T47D (cell line): ENCODE measurements around the gene NOTCH1.

Source experiments
- DNase-seq, 2 experiments: peaks; one replicate each; pipeline versions ENCODE4 v3.0.0 to v3.0.0-alpha.2; 2011 to 2012; ENCODE audit warnings: low read depth in 1 of 2, low spot score in 1 of 2
- JUND ChIP-seq: IDR thresholded peaks from 2 replicates; pipeline ENCODE4 v1.6.1; 2012; ENCODE audit warnings: low read depth
- in situ Hi-C: cut with HindIII; loops from 2 replicates; pipeline ENCODE4 v1.10.0; 2016; ENCODE audit warnings: low sequenced_read_pairs, low pct_unique_long_range_greater_than_20kb

NOTCH1 gene

DNA sequence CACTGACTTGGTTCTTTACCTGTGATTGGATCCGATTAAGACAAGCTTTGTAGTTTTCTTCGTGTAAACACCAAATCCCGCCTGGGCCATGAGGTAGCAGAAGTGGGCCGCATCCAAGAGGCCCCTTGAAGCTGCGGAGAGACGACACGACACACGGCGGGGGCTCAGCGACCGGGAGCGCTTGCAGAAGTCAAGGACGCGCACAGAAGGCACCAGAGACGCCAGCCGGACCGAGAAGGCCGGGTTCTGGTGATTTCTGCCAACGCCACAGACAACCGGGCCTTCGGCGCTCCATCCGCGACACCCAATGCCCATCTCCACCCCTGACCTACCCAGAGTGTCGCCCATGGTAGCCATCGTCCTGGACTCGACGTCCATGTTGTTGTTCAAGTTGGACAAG, 86.4 kb downstream of the NOTCH1 start:
- no peak for DNase-seq
- no peak for TF ChIP-seq JUND
- in situ Hi-C loops = no loop called here

DNA sequence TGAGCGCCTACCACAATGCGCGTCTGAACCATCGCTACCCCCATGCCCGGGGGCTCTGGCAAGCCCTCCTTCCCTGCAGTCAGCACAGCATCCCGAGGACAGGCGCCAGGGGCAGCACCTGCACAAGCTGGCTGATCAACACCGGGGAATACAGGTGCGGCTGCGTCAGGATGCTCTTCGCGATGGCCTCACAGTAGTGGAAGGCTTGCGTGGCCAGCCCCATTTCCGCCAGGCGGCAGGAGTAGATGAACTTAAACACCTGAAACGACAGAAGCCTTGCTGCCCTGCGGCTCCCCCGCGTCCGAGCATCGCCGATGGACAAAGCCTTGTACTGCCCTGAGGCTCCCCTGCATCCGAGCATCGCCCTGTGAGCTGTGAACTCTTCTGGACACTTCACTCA, 88.5 kb downstream of the NOTCH1 start:
- TF ChIP-seq JUND = no peak
- in situ Hi-C loops = no loop called here
- no peak for DNase-seq

DNA sequence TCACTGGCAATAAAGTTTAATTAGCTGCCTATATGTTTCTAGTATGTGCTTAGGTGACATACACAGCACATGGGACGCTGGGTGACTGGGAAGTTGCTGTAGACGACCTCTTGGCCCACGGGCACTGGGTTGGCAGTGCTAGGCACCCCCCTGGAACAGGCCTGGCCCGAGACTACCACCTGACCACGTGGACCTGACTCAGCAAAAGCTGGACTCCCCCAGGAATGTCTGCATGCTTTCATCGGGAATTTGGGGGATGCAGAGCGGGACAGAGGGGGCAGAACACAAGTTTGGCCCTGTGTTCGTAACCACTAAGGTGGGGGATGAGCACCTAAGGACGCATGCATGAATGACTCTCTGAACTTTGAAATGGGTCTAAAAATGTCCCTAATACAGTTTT, 89.6 kb downstream of the NOTCH1 start:
- in situ Hi-C loops = no loop called here
- TF ChIP-seq JUND = no peak
- DNase-seq = no peak

DNA sequence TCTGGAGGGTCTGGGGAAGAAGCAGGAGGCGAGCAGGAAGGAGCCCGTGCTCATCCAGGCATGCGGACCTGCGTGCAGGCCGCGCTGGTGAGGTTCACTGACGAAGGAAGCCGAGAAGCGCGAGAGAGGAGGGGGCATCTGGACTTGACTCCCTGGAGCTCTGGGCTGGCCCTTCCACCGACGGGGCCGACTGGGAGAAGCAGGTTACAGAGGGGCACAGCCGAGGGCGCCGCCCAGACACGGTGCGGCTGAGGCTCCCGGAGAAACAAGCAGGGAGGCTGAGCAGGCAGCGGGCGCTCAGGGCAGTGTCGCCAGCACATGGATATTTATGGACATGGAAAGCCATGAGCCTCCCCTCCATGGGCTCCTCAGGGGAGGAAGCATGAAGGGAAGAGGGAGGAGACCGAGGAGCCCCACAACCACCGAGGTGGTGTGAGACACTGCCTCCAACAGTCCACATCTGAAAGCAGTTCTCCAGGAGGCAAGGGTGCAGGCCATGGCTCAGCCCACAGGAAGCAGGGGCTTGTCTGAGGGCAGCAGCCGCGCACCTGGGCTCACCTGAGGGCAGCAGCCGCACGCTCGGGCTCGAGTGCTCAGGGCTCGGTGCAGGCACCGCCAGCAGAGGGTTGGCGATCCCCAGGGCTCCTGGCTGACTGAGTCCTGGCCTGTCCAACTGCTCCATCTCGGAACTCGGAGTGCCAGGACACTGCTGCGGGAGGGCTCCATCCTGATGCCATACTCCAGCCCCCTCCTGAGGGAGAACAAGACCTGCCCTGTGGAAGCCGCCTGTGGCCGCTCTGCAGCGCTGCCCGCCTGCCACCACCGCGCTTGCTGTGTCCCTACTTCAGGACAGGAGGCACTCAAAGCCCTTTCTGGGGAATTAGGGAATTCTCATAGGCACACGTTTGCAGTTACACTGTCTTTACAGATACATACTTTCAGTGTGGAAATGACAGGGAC, 90.5 kb downstream of the NOTCH1 start:
- in situ Hi-C loops = no loop called here
- no peak for TF ChIP-seq JUND
- DNase-seq = no peak

DNA sequence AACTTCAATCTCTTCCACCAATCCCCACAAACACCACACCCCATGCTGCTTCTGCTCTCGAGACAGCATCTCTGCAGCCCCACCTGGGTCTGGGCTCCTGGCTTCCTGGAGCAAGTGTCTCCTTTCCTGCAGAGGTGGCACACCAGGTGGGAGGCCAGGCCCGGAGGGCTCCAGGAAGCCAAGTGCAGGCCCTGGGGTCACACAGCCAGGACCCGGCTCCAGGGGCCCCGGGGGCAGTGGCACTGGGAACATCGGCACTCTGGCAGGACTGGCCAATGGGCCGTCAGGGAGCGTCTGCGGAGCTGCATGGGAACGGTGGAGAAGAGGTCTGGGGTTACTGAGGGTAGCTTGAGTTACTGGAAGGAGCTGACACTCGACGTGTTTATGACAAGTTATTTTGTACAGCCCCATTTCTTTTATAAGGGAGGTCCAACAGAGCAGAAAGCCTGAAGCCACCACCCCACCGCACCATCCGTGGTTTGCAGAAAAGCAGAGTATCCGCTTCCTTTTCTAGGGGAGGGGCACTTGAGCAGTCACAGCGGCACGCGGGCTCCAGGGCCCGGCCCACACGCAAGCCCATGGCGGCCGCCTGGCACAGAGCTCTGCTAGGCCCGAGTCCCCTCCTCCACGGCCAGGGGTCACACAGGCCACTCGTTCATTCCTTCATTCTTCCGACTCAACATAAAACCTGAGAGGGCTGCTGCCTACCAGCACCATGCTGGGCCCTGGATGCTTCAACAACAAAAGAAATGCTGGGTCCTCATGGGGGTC, 91.6 kb downstream of the NOTCH1 start:
- TF ChIP-seq JUND = no peak
- DNase-seq = no peak
- in situ Hi-C loops = no loop called here

DNA sequence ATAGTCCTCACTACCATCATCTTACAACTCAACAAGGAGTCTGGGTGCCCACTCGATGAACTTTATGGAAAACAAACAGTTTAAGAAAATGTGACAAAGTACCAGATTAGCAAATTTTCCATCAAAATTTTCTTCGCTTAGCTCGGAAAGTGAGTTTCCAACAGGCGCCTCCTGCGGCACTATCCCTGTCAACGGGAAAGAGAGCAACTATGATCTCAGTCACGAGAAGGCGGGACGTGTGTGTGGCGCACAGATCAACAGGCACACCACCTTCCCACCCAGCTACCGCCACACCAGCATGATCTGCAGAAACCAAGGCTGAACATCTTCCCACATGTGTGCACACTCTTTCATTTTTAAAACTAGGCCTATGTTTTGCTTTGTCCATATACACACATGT, 92.5 kb downstream of the NOTCH1 start:
- in situ Hi-C loops = no loop called here
- no peak for DNase-seq
- TF ChIP-seq JUND = no peak

DNA sequence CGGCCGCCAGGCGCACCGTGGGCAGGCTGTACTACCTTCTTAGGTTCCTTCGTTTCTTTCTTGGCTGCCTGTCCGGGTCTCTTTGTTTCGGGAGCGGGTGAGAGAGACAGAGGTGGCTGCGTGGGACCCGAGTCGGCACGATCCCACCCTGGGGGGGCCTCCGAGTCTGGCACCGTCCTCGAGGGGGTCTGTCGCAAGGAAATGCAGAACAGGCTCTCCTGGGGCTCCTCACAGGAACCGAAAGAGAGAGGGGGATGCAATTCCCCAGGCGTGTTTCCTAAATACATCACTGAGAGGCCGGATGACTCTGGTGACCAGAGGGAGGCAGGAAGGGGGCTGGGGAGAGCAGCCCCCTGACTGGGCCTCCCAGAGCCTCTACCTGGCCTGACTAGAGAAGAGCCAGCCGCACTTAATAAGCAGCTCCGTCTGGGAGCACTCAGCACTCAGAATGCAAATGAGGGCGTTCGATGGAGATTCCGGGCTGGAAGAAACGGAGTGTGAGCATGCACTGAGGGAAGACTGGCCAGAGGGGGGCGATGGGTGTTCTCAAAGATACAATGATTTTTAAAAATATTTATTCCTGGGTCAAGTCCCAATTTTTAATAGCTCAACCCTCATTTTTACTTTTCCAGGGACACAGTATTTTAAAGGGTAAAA, 94.5 kb downstream of the NOTCH1 start:
- no peak for TF ChIP-seq JUND
- no peak for DNase-seq
- in situ Hi-C loops = no loop called here

DNA sequence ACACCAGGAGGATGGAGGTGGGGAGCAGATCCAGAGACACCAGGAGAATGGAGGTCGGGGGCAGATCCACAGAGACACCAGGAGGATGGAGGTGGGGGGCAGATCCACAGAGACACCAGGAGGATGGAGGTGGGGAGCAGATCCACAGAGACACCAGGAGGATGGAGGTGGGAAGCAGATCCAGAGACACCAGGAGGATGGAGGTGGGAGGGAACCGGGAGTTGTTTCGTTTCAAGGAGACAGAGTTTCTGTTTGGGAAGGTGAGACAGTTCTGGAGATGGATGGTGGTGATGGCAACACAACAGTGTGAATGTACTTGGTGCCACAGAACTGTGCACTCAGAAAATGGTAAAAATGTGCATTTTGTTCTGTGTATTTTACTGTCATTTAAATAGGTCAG, 97.2 kb downstream of the NOTCH1 start:
- no peak for DNase-seq
- in situ Hi-C loops = no loop called here
- no peak for TF ChIP-seq JUND

DNA sequence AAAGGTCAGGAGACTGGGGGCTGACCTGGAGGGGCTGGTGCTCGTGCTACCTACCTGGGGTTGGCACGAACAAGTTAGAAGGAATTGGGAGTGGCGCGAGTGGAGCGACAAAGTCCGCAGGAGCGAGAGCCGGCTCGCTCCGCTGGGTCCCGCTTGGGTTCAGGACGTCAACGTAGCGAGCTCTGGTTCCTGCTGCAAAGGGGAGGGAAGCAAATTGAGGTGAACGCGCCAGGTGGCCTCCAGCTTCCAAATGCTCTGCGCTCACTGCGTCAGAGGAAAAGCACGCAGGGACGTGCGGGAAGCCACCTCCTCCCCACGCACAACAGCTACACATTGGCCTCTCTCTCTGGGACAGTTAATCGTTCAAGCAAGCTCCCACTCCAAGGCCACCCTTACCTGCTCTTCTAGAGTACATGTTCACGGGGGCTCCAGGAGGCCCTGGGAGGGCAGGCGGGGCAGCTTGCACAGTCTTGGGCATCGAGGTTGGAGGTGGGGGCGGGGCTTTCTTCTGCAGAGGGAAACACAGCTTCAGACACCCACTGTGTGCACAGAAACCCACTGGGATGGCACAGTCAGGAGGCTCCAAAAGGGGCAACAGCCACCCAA, 98.6 kb downstream of the NOTCH1 start:
- DNase-seq = no peak
- in situ Hi-C loops = no loop called here
- no peak for TF ChIP-seq JUND

DNA sequence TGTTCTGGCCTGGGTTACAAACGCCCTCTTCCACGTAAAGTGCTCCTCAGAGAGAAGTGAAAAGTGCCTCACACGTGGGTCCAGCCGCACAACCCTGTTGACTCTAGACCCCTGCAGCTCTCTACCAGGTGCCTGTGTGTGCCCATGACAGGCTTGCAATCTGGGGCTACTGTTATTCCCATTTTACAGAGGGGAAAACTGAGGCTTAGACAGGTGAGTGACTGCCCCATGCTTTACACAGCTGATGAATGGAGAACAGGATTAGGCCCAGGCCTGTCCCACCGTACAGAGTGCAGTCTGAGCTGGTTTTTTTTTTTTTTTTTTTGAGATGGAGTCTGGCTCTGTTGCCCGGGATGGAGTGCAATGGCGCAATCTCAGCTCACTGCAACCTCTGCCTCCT, 100.0 kb downstream of the NOTCH1 start:
- in situ Hi-C loops = no loop called here
- no peak for TF ChIP-seq JUND
- DNase-seq = no peak
